ENCODE data around the gene ARHGAP10.

DNA sequence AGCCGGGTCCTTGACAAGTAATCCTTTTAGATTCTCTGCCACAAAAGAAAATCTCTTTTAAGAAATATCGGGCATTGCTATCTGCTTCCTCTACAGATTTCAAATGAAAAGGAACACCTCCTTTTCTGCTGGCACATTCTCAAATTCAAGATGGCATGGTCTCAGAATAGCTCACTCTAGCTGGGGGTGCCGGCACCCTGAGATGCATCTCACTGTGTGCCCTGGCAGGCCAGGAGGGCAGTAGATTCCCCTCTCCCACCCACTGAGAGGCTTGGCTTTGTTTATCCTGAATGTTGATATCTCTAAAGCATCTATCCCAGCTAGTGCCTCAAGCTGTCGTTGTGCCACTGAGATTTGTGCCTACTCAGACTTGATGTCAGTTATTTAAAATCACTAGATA is 319.5 kb downstream of the ARHGAP10 start:
- TF ChIP-seq, protein P1, sequence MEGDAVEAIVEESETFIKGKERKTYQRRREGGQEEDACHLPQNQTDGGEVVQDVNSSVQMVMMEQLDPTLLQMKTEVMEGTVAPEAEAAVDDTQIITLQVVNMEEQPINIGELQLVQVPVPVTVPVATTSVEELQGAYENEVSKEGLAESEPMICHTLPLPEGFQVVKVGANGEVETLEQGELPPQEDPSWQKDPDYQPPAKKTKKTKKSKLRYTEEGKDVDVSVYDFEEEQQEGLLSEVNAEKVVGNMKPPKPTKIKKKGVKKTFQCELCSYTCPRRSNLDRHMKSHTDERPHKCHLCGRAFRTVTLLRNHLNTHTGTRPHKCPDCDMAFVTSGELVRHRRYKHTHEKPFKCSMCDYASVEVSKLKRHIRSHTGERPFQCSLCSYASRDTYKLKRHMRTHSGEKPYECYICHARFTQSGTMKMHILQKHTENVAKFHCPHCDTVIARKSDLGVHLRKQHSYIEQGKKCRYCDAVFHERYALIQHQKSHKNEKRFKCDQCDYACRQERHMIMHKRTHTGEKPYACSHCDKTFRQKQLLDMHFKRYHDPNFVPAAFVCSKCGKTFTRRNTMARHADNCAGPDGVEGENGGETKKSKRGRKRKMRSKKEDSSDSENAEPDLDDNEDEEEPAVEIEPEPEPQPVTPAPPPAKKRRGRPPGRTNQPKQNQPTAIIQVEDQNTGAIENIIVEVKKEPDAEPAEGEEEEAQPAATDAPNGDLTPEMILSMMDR (conservative IDR thresholded peaks at IDR 0.05; ENCODE audit: low read length), result no peak
- no peak for TF ChIP-seq EZH2phosphoT487 (IDR thresholded peaks at IDR 0.05; ENCODE audit: borderline replicate concordance, low read depth, low read length)
